GM12875 (cell line): Measurements from ENCODE around the gene RADIL.

Source experiments
- H3K4me3 ChIP-seq: one replicate; pipeline ENCODE4 v1.5.1; 2011; ENCODE audit warnings: low read depth, low read length, control low read depth
- CTCF ChIP-seq: IDR thresholded peaks from 2 replicates; pipeline ENCODE4 v1.5.1; 2011; ENCODE audit warnings: low read depth, mild to moderate bottlenecking, control low read depth, inconsistent platforms, low read length, moderate library complexity, borderline replicate concordance; ENCODE audit not compliant: insufficient read depth

Gene RADIL

GRCh38 chr7:4833691-4834600 is 49.6 kb downstream of the RADIL start:
- TF ChIP-seq CTCF: no peak
- H3K4me3 ChIP-seq: no peak overlapping the region

GRCh38 chr7:4833176-4833575 is 50.3 kb downstream of the RADIL start:
- no peak overlapping the region for H3K4me3 ChIP-seq
- no peak for TF ChIP-seq CTCF

GRCh38 chr7:4832711-4833110 is 50.8 kb downstream of the RADIL start:
- no peak for TF ChIP-seq CTCF
- no peak overlapping the region for H3K4me3 ChIP-seq

GRCh38 chr7:4831723-4832495 is 51.6 kb downstream of the RADIL start:
- no peak for TF ChIP-seq CTCF
- H3K4me3 ChIP-seq: no peak overlapping the region

- peak; percentile 86 for TF ChIP-seq CTCF
Measured at GRCh38 chr7:4830176-4830575, 53.3 kb downstream of the RADIL start.

GRCh38 chr7:4828720-4829383 is 54.7 kb downstream of the RADIL start:
- H3K4me3 ChIP-seq: no peak overlapping the region
- TF ChIP-seq CTCF: no peak

More at GRCh38 chr7:4830176-4830575, 53.3 kb downstream of the RADIL start:
- no peak overlapping the region for H3K4me3 ChIP-seq
